Vagina (tissue), 2 donors: ENCODE data around the gene ZNF638.

ENCODE experiments used
- POLR2A ChIP-seq, 2 donors: fragments of 450-650 bp; IDR thresholded peaks; one replicate each; pipeline ENCODE4 v1.6.1; 2017; ENCODE audit warnings: antibody characterized with exemption in 2 of 2, mild to moderate bottlenecking in 2 of 2, moderate library complexity in 2 of 2
- TF ChIP-seq, protein P1 (sequence below), 3 experiments: fragments of 450-650 bp in 2 of 3; fragments of 200-600 bp in 1 of 3; sonication (generic) in 1 of 3; IDR thresholded peaks; one replicate each; pipeline ENCODE4 v1.5.1; 2017 to 2019; ENCODE audit warnings: antibody characterized with exemption in 3 of 3, mild to moderate bottlenecking in 2 of 3, moderate library complexity in 2 of 3

- TF ChIP-seq, protein P1, sequence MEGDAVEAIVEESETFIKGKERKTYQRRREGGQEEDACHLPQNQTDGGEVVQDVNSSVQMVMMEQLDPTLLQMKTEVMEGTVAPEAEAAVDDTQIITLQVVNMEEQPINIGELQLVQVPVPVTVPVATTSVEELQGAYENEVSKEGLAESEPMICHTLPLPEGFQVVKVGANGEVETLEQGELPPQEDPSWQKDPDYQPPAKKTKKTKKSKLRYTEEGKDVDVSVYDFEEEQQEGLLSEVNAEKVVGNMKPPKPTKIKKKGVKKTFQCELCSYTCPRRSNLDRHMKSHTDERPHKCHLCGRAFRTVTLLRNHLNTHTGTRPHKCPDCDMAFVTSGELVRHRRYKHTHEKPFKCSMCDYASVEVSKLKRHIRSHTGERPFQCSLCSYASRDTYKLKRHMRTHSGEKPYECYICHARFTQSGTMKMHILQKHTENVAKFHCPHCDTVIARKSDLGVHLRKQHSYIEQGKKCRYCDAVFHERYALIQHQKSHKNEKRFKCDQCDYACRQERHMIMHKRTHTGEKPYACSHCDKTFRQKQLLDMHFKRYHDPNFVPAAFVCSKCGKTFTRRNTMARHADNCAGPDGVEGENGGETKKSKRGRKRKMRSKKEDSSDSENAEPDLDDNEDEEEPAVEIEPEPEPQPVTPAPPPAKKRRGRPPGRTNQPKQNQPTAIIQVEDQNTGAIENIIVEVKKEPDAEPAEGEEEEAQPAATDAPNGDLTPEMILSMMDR (IDR thresholded peaks at IDR 0.05), result no peak
- no peak for TF ChIP-seq POLR2A (IDR thresholded peaks at IDR 0.05)
Observed at GRCh38 chr2:71453404-71454220, 122.0 kb downstream of the ZNF638 start, which contains the start of gene DYSF.
